Panc1 (cell line): ENCODE results near the gene ADAMTS4. TPM values are rescaled to one million over a fixed set of nuclear protein-coding genes. Genes with fewer than 3 reads are reported as not detected.

Experiments
- ATAC-seq: fragments of 200-7000 bp; cut with Tn5 transposase; 2 replicates; pipeline ENCODE4 v1.9.1; 2020; ENCODE audit warnings: mild to moderate bottlenecking, moderate library complexity
- BruUV-seq: library from RNA; stranded (reverse); fragments of 400-500 nt; replicated peaks from 2 replicates; lab custom pipeline; 2021; lab: Mats Ljungman, UMichigan
- CTCF ChIA-PET: fragments of 300-600 bp; sonication (Branson Sonifier 250); formaldehyde crosslinking; loops from one replicate; lab custom pipeline; 2022; ENCODE audit warnings: antibody characterized with exemption; lab: Charles Lee
- POLR2A ChIA-PET: fragments of 300-600 bp; sonication (Branson Sonifier 250); formaldehyde crosslinking; loops from one replicate; lab custom pipeline; 2022; ENCODE audit warnings: antibody characterized with exemption; lab: Charles Lee
- DNase-seq: peaks from one replicate; pipeline ENCODE4 v3.0.0-alpha.2; 2010; ENCODE audit warnings: low read depth, low spot score
- H3K27ac ChIP-seq: 2 replicates; pipeline ENCODE4 v1.5.1; 2011; ENCODE audit warnings: mild to moderate bottlenecking, low read length, inconsistent platforms
- H3K27me3 ChIP-seq: fragments of 200-500 bp; sonication (Bioruptor generic); 2 replicates; pipeline ENCODE4 v1.6.0; 2014; ENCODE audit warnings: low read length, inconsistent platforms; ENCODE audit not compliant: control insufficient read depth, insufficient read depth
- H3K36me3 ChIP-seq: fragments of 200-500 bp; sonication (Bioruptor generic); 2 replicates; pipeline ENCODE4 v1.5.1; 2014; ENCODE audit warnings: inconsistent platforms, mild to moderate bottlenecking, low read length, moderate library complexity; ENCODE audit not compliant: control insufficient read depth, insufficient read depth
- H3K4me1 ChIP-seq: 2 replicates; pipeline ENCODE4 v1.5.1; 2011; ENCODE audit warnings: inconsistent platforms, mild to moderate bottlenecking, low read length, moderate library complexity; ENCODE audit not compliant: control insufficient read depth, insufficient read depth
- H3K4me3 ChIP-seq, 2 experiments: 2 replicates each; pipeline ENCODE4 v1.5.1; 2011 to 2012; ENCODE audit warnings: low read depth in 2 of 2, low read length in 2 of 2, mild to moderate bottlenecking in 2 of 2, inconsistent platforms in 1 of 2, moderate library complexity in 1 of 2
- H3K9me3 ChIP-seq: fragments of 200-500 bp; sonication (Bioruptor generic); 2 replicates; pipeline ENCODE4 v1.5.1; 2014; ENCODE audit warnings: low read depth, mild to moderate bottlenecking, inconsistent platforms, low read length, moderate library complexity; ENCODE audit not compliant: control insufficient read depth, insufficient read depth
- CTCF ChIP-seq: fragments of 450-650 bp; IDR thresholded peaks from 2 replicates; pipeline ENCODE4 v1.5.1; 2017; ENCODE audit warnings: mild to moderate bottlenecking
- POLR2AphosphoS5 ChIP-seq: IDR thresholded peaks from 2 replicates; pipeline ENCODE4 v1.6.1; 2012; ENCODE audit warnings: mild to moderate bottlenecking, low read depth, low read length, moderate library complexity
- REST ChIP-seq, 2 experiments: IDR thresholded peaks; 2 replicates each; pipeline ENCODE4 v1.6.1; 2011 to 2012; ENCODE audit warnings: low read depth in 2 of 2, control low read depth in 1 of 2, low read length in 1 of 2, mild to moderate bottlenecking in 1 of 2, moderate library complexity in 1 of 2; ENCODE audit not compliant: insufficient read depth in 1 of 2
- SIN3A ChIP-seq: IDR thresholded peaks from 2 replicates; pipeline ENCODE4 v1.6.1; 2012; ENCODE audit warnings: low read depth, mild to moderate bottlenecking, low read length, moderate library complexity, borderline replicate concordance; ENCODE audit not compliant: insufficient read depth
- TCF7L2 ChIP-seq: IDR thresholded peaks from 2 replicates; pipeline ENCODE4 v1.6.1; 2011; ENCODE audit warnings: mild to moderate bottlenecking, low read depth, low read length, inconsistent platforms
- in situ Hi-C: cut with HindIII; loops from 2 replicates; pipeline ENCODE4 v1.10.0; 2016; ENCODE audit warnings: low sequenced_read_pairs, low pct_unique_long_range_greater_than_20kb
- intact Hi-C: fragments of 100-400 bp; cut with micrococcal nuclease; formaldehyde crosslinking; loops from one replicate; pipeline ENCODE4 v1.10.0; 2022; ENCODE audit not compliant: unreplicated experiment
- total RNA-seq: library from RNA; stranded (reverse); gene quantifications from one replicate; pipeline ENCODE4 v1.2.1, GENCODE V29; 2021; ENCODE audit not compliant: unreplicated experiment

The ADAMTS4 gene
- total RNA-seq, 1 experiment from 2014 or later = 0.26 TPM

- no peak; a peak in 1 of 4 replicates for TF ChIP-seq REST (IDR thresholded peaks at IDR 0.05; ENCODE audit: insufficient read depth in 1 of 2, low read depth in 2 of 2, low read length in 1 of 2)
- peak; percentile 86 for TF ChIP-seq POLR2AphosphoS5
- TF ChIP-seq SIN3A = 0 out of 2 replicates have a peak, but pooled peaks have one; percentile 31
- DNase-seq = peak; percentile 89
- CTCF ChIA-PET = interaction anchor here (0.5 to 1.0 kb wide), 5 partner anchors 28 to 180 kb away, joined by 3 read pairs; no protein-coding TSS in a partner anchor
- intact Hi-C loops = no loop called here
- POLR2A ChIA-PET = interaction anchor here (0.6 to 2.0 kb wide), 4 partner anchors 17 to 142 kb away, joined by 3 to 11 read pairs (median 3); partner anchors contain the start of gene TOMM40L
- peaks cover 8% of the 10 kb centered on the region for H3K36me3 ChIP-seq
- in situ Hi-C loops = loop anchor here (25.0 kb wide), 1 partner anchor 185 kb away; no protein-coding TSS in a partner anchor
- peak within 1 kb of the TSS; percentile 72 to 98 for H3K4me3 ChIP-seq
- BruUV-seq = TSS peak; percentile 87
- H3K4me1 ChIP-seq = peaks cover 38% of the 10 kb centered on the region
- no peaks in the 10 kb centered on the region for H3K9me3 ChIP-seq
- peak within 1 kb of the TSS; percentile 96 for H3K27ac ChIP-seq
- no peaks in the 10 kb centered on the region for H3K27me3 ChIP-seq
- ATAC-seq = peak; percentile 97
Observed at GRCh38 chr1:161201836-161202712, 3.2 kb upstream of the ADAMTS4 start, which contains the start of gene NDUFS2. Gene NDUFS2, plus strand, starts transcription at chr1:161202367. Its CDS starts 19 bp downstream, at chr1:161202386.

- ChIA-PET POLR2A (interaction anchor here (0.6 to 2.0 kb wide), 4 partner anchors 18 to 143 kb away, joined by 3 to 11 read pairs (median 3); partner anchors contain the start of gene TOMM40L), CTCF (interaction anchor here (0.5 to 0.7 kb wide), 3 partner anchors 28 to 181 kb away, joined by 3 read pairs; no protein-coding TSS in a partner anchor)
- no TSS peak for BruUV-seq
- in situ Hi-C loops = loop anchor here (25.0 kb wide), 1 partner anchor 186 kb away; no protein-coding TSS in a partner anchor
- Histone ChIP-seq H3K27me3 (no peaks in the 10 kb centered on the region), H3K4me1 (peaks cover 38% of the 10 kb centered on the region), H3K36me3 (peaks cover 2% of the 10 kb centered on the region), H3K9me3 (no peaks in the 10 kb centered on the region), H3K4me3 (peak overlapping the region; percentile 72 to 98), H3K27ac (peak overlapping the region; percentile 96)
- DNase-seq = no peak
- no peak; the same call in 1 of the 2 replicates for ATAC-seq
- intact Hi-C loops = no loop called here
- no peak for TF ChIP-seq TCF7L2
- no peak for TF ChIP-seq CTCF
- no peak for TF ChIP-seq REST (IDR thresholded peaks at IDR 0.05; ENCODE audit: insufficient read depth in 1 of 2, low read depth in 2 of 2, low read length in 1 of 2)
- TF ChIP-seq SIN3A = no peak
- no peak for TF ChIP-seq POLR2AphosphoS5
Observed at GRCh38 chr1:161200992-161201835, 2.4 kb upstream of the ADAMTS4 start.
